IMR-90 (cell line): ENCODE data around the gene CD99. TPM values are rescaled to one million over a fixed set of nuclear protein-coding genes. Genes with fewer than 3 reads are reported as not detected.

Experiments used
- ATAC-seq: fragments of 200-7000 bp; cut with Tn5 transposase; 2 replicates; pipeline ENCODE4 v1.9.1; 2020; ENCODE audit warnings: low read depth, mild to moderate bottlenecking, moderate library complexity
- BruUV-seq: library from RNA; stranded (reverse); fragments of 400-500 nt; replicated peaks from 2 replicates; lab custom pipeline; 2021; lab: Mats Ljungman, UMichigan
- CTCF ChIA-PET: fragments of 300-600 bp; formaldehyde crosslinking; extraction: SDS; loops from one replicate; lab custom pipeline; 2021; ENCODE audit warnings: antibody characterized with exemption; lab: Yijun Ruan, JAX
- POLR2A ChIA-PET: fragments of 300-600 bp; sonication (Branson Sonifier 250); formaldehyde crosslinking; loops from one replicate; lab custom pipeline; 2022; ENCODE audit warnings: antibody characterized with exemption; ENCODE audit not compliant: unreplicated experiment; lab: Charles Lee
- DNase-seq: peaks from one replicate; pipeline ENCODE4 v3.0.0; 2013
- H2AFZ ChIP-seq: replicated peaks from 2 replicates; pipeline ENCODE3; 2013; ENCODE audit warnings: low read length, mild to moderate bottlenecking; ENCODE audit not compliant: poor library complexity
- H2AK5ac ChIP-seq: 2 replicates; pipeline ENCODE4 v1.6.1; 2013; ENCODE audit warnings: low read depth, low read length, inconsistent platforms
- H2AK9ac ChIP-seq: replicated peaks from 2 replicates; pipeline ENCODE3; 2013; ENCODE audit warnings: mild to moderate bottlenecking, low read depth, low read length, moderate library complexity; ENCODE audit not compliant: poor library complexity
- H2BK120ac ChIP-seq: 2 replicates; pipeline ENCODE4 v1.6.1; 2013; ENCODE audit warnings: low read depth, low read length, inconsistent platforms
- H2BK15ac ChIP-seq: 3 replicates; pipeline ENCODE4 v1.6.1; 2013; ENCODE audit warnings: low read depth, low read length, inconsistent platforms
- H2BK20ac ChIP-seq: 2 replicates; pipeline ENCODE4 v1.6.1; 2013; ENCODE audit warnings: low read depth, mild to moderate bottlenecking, inconsistent platforms, low read length, moderate library complexity
- H2BK5ac ChIP-seq: 2 replicates; pipeline ENCODE4 v1.6.1; 2013; ENCODE audit warnings: mild to moderate bottlenecking, low read depth, low read length, inconsistent platforms; ENCODE audit not compliant: poor library complexity, severe bottlenecking
- H3K14ac ChIP-seq: replicated peaks from 2 replicates; pipeline ENCODE4 v1.6.1; 2013; ENCODE audit warnings: low read depth, low read length, inconsistent platforms
- H3K18ac ChIP-seq: 2 replicates; pipeline ENCODE4 v1.6.1; 2013; ENCODE audit warnings: low read depth, low read length, control low read depth
- H3K23ac ChIP-seq: 2 replicates; pipeline ENCODE4 v1.6.1; 2013; ENCODE audit warnings: low read depth, low read length, inconsistent platforms
- H3K27ac ChIP-seq: 2 replicates; pipeline ENCODE4 v1.5.1; 2013; ENCODE audit warnings: mild to moderate bottlenecking, control low read depth, low read length; ENCODE audit not compliant: insufficient read depth
- H3K27me3 ChIP-seq: 2 replicates; pipeline ENCODE4 v1.6.1; 2013; ENCODE audit warnings: low read length; ENCODE audit not compliant: control insufficient read depth, insufficient read depth
- H3K36me3 ChIP-seq: 2 replicates; pipeline ENCODE4 v1.6.1; 2013; ENCODE audit warnings: low read length, mixed read lengths; ENCODE audit not compliant: control insufficient read depth, insufficient read depth
- H3K4ac ChIP-seq: 2 replicates; pipeline ENCODE4 v1.6.1; 2013; ENCODE audit warnings: low read depth, low read length, inconsistent platforms
- H3K4me1 ChIP-seq: 2 replicates; pipeline ENCODE4 v1.6.1; 2013; ENCODE audit warnings: low read length, mixed read lengths; ENCODE audit not compliant: control insufficient read depth, insufficient read depth
- H3K4me2 ChIP-seq: 2 replicates; pipeline ENCODE4 v1.6.1; 2013; ENCODE audit warnings: low read depth, mild to moderate bottlenecking, control low read depth, low read length, moderate library complexity
- H3K4me3 ChIP-seq: 2 replicates; pipeline ENCODE4 v1.5.1; 2013; ENCODE audit warnings: low read depth, mild to moderate bottlenecking, control low read depth, low read length, moderate library complexity; ENCODE audit not compliant: insufficient read depth
- H3K56ac ChIP-seq: 2 replicates; pipeline ENCODE4 v1.6.1; 2013; ENCODE audit warnings: low read length, inconsistent platforms; ENCODE audit not compliant: insufficient read depth; ENCODE audit errors: extremely low read depth
- H3K79me1 ChIP-seq, 2 experiments: 2 replicates each; pipeline ENCODE4 v1.6.1; 2013; ENCODE audit warnings: low read length in 2 of 2, inconsistent platforms in 1 of 2, low read depth in 1 of 2
- H3K9ac ChIP-seq: 2 replicates; pipeline ENCODE4 v1.6.1; 2013; ENCODE audit warnings: low read depth, low read length, control low read depth
- H3K9me1 ChIP-seq: 2 replicates; pipeline ENCODE4 v1.6.1; 2013; ENCODE audit warnings: low read length, inconsistent platforms; ENCODE audit not compliant: insufficient read depth
- H3K9me3 ChIP-seq: 2 replicates; pipeline ENCODE4 v1.6.1; 2013; ENCODE audit warnings: low read length; ENCODE audit not compliant: control insufficient read depth, insufficient read depth
- H4K20me1 ChIP-seq: 2 replicates; pipeline ENCODE4 v1.6.1; 2013; ENCODE audit warnings: low read length, inconsistent platforms; ENCODE audit not compliant: insufficient read depth
- H4K5ac ChIP-seq: 2 replicates; pipeline ENCODE4 v1.6.1; 2013; ENCODE audit warnings: mild to moderate bottlenecking, low read depth, low read length, control low read depth
- H4K8ac ChIP-seq, 2 experiments: 2 replicates each; pipeline ENCODE4 v1.6.1; 2013; ENCODE audit warnings: low read depth in 2 of 2, low read length in 2 of 2, control low read depth in 1 of 2, inconsistent platforms in 1 of 2
- H4K91ac ChIP-seq: 2 replicates; pipeline ENCODE4 v1.6.1; 2013; ENCODE audit warnings: low read depth, low read length, inconsistent platforms; ENCODE audit not compliant: insufficient read depth
- CEBPB ChIP-seq: IDR thresholded peaks from 2 replicates; pipeline ENCODE4 v1.6.1; 2012; ENCODE audit warnings: low read depth, low read length, improper control_type of control experiment
- CHD1 ChIP-seq: IDR thresholded peaks from 2 replicates; pipeline ENCODE4 v1.6.1; 2012; ENCODE audit warnings: low read depth, low read length, improper control_type of control experiment
- RFX5 ChIP-seq: IDR thresholded peaks from 2 replicates; pipeline ENCODE4 v1.8.0; 2012; ENCODE audit warnings: low read depth, mild to moderate bottlenecking, low read length, moderate library complexity
- SMC3 ChIP-seq: fragments of 150-350 bp; IDR thresholded peaks from 2 replicates; pipeline ENCODE4 v1.6.1; 2016; ENCODE audit warnings: low read depth, mild to moderate bottlenecking, antibody characterized with exemption, low read length, moderate library complexity
- WGBS, 2 experiments: methylation state at CpG; one replicate each; pipeline versions ENCODE4 v1.1.5 to v1.1.7; 2013; ENCODE audit warnings: missing lambda C conversion rate in 2 of 2; ENCODE audit not compliant: insufficient read length in 1 of 2; ENCODE audit errors: extremely low coverage in 2 of 2; 5-methylcytosine and 5-hydroxymethylcytosine counted together
- dilution Hi-C: fragments of 300-500 bp; cut with HindIII; formaldehyde crosslinking; loops from one replicate; pipeline ENCODE4 v1.14.3; 2018; ENCODE audit warnings: low sequenced_read_pairs; ENCODE audit not compliant: unreplicated experiment
- in situ Hi-C: fragments of 300-500 bp; cut with MboI; formaldehyde crosslinking; loops from 3 replicates; pipeline ENCODE4 v1.14.3; 2019; ENCODE audit warnings: low sequenced_read_pairs, inconsistent platforms, mixed read lengths
- intact Hi-C: fragments of 100-400 bp; cut with micrococcal nuclease; formaldehyde crosslinking; loops from 2 replicates; pipeline ENCODE4 v1.10.0; 2022
- polyA plus RNA-seq, 3 experiments: library from polyadenylated mRNA; depleted of rRNA; stranded (reverse); fragments of >200 nt; gene quantifications; 2 replicates each; pipeline ENCODE4 v1.2.3, GENCODE V29; 2012; ENCODE audit warnings: low replicate concordance in 1 of 3
- total RNA-seq: library from RNA; depleted of rRNA; stranded (reverse); fragments of >200 nt; gene quantifications from 2 replicates; pipeline ENCODE4 v1.2.3, GENCODE V29; 2012

CD99 gene
- total and polyA plus RNA-seq, 2 of the 4 experiments (the other 2 are of a cell fraction), result 102 to 369 TPM

DNA sequence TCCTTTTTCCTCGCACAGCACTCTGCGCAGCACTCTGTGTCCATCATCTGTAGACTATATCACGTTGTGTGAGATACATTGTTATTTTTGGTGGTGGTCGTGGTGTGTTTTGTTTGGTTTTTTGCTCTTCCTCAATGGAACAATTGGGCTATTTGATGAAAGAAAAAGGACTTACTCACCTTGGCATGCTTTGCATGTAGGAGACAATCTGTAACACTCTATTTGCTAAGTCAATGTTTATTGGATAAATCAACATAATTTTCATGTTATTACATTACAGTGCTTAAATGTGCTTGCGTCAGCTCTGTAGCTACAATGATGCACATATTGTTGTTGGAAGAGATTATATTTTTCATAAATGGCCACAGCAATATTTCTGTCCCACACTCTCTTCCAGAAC is 12.5 kb upstream of the CD99 start (continued):
- TF ChIP-seq SMC3, result no peak
- no peak for TF ChIP-seq RFX5

DNA sequence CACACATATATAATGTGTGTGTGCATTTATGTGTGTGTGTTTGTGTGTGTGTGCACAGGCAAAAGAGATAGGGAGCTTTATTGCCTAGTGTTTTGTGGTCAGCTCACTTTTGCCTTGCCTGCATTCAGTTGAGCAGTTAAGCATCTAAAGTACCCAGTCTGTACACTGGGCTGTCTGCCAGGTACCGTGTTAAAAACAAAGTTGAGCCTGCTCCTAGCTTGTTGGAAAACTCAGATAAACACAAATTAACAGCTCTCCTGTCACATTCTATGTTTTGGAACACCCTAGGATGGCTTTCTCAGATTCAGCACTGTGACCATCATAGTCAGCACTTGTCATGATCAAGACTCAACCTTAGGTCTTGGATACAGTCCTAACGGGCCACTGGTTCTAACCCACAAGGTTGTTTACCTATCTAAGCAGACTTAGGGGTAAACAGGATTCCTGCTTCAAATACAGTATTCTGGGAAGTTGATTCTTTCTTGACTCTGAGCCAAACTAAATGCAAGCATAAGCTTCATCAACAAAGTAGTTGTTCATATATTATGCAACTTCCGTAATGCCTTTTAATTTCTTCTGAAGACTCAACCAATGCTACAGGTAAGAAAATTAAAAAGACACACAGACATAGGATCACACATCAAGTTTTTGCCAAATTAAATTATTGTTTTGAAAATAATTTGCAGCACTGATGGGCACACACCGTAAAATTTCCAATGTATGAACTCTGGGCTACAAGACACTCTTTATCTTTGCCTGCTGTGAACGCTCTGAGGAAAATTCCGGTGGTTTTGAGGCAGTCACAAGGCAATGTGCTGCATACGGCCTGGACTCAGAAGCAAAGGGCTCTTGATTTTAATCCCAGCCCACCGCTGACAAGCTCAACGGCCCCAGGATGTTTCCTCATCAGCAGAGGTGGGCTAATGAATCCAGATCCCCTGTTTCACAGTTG is 11.3 kb upstream of the CD99 start:
- no peak overlapping the region for H4K5ac ChIP-seq
- POLR2A ChIA-PET, result no interaction called here
- H2BK5ac ChIP-seq, result no peak overlapping the region
- dilution Hi-C loops (no loop called here), in situ Hi-C loops (no loop called here), intact Hi-C loops (no loop called here)
- no peak overlapping the region for H2BK120ac ChIP-seq
- TF ChIP-seq CHD1, result no peak
- TF ChIP-seq CEBPB, result peak; percentile 32; the same call in 1 of the 2 replicates
- DNase-seq (peak; percentile 41), ATAC-seq (0 out of 2 replicates have a peak, but pooled peaks have one; percentile 6)
- no peak overlapping the region for H4K8ac ChIP-seq
- BruUV-seq, result no TSS peak
- no peak overlapping the region for H3K4me3 ChIP-seq
- CTCF ChIA-PET, result no interaction called here
- H2BK20ac ChIP-seq, result no peak overlapping the region
- no peak overlapping the region for H3K9ac ChIP-seq
- no peak overlapping the region for H3K18ac ChIP-seq
- no peak overlapping the region for H3K27ac ChIP-seq
- H2AK9ac ChIP-seq, result no peak overlapping the region
- no peaks in the 10 kb centered on the region for H3K36me3 ChIP-seq
- peaks cover 15% of the 10 kb centered on the region for H3K4me1 ChIP-seq
- H3K4me2 ChIP-seq, result no peak overlapping the region
- H3K27me3 ChIP-seq, result peaks cover 4% of the 10 kb centered on the region; the same call in 1 of the 2 replicates
- H3K14ac ChIP-seq, result no peak overlapping the region
- H3K56ac ChIP-seq, result no peak overlapping the region
- no peak overlapping the region; the same call in 1 of the 2 replicates for H3K4ac ChIP-seq
- no peak overlapping the region for H2BK15ac ChIP-seq
- H4K91ac ChIP-seq, result no peak overlapping the region
- peaks cover 6% of the 10 kb centered on the region; the same call in 1 of the 2 replicates for H3K9me1 ChIP-seq
- H3K23ac ChIP-seq, result no peak overlapping the region
- H3K9me3 ChIP-seq, result peaks cover 2% of the 10 kb centered on the region; the same call in 1 of the 2 replicates
- no peak overlapping the region for H2AFZ ChIP-seq
- H2AK5ac ChIP-seq, result no peak overlapping the region
- H3K79me1 ChIP-seq, result no peaks in the 10 kb centered on the region
- peaks cover 7% of the 10 kb centered on the region; the same call in 1 of the 2 replicates for H4K20me1 ChIP-seq
- WGBS, 2 experiments, result 59% methylated on average over 6 of the region's 9 CpGs; no CpG with 5 or more reads in 1 of the 2 experiments
